GM23248 (cell line): ENCODE data around the gene RCE1.

Experiments used
- EZH2 ChIP-seq: fragments of 200-600 bp; sonication (generic); IDR thresholded peaks from 2 replicates; pipeline ENCODE4 v1.6.1; 2018; ENCODE audit warnings: antibody characterized with exemption, mild to moderate bottlenecking; ENCODE audit not compliant: insufficient read depth, poor library complexity, severe bottlenecking
- EZH2phosphoT487 ChIP-seq: fragments of 200-600 bp; sonication (generic); IDR thresholded peaks from 2 replicates; pipeline ENCODE4 v1.6.1; 2018; ENCODE audit warnings: antibody characterized with exemption, moderate library complexity, mild to moderate bottlenecking, low read depth; ENCODE audit not compliant: insufficient read depth

DNA sequence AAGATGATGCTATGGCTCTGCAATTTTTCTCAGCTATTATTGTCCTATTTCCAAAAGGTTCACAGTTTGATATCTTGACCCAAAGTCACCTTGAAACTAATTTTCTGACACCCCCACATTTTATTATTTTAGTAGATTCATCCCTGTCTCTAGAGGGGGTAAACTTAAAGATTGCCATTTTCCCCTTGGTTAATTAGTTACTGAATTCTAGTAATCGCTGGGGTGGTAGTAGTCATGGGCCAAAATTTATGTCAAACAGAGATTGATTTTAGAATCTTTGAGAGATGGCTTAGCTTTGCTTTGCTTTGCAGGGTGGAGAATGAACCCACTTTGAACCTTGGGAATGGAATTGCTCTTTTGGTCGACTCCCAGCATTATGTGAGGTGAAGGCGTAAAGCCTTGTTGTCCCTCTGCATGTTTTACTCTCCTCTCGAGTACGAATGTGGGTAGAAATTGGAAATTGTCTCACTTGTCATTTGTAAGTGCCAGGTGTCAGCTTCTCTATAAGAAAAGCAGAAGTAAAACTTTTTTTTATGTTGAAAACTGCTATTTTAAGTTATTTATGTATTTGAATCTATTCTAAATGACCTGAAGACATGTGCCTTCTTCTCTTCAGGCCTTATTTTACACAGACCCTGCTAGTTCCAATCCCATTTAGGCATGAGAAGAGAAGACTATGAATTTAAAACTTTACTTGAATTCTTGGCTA lies 42.4 kb upstream of the RCE1 start:
- TF ChIP-seq EZH2 (no peak), EZH2phosphoT487 (no peak)
